GM12878 (cell line): ENCODE results near the gene RBPJL. TPM values are rescaled to one million over a fixed set of nuclear protein-coding genes. Genes with fewer than 3 reads are reported as not detected.

Source experiments
- ATAC-seq: fragments of 200-7000 bp; cut with Tn5 transposase; 3 replicates; pipeline ENCODE4 v1.9.1; 2020; ENCODE audit warnings: mild to moderate bottlenecking, moderate library complexity
- BruUV-seq: library from RNA; stranded (reverse); fragments of 400-500 nt; replicated peaks from 2 replicates; lab custom pipeline; 2021; lab: Mats Ljungman, UMichigan
- CTCF ChIA-PET: fragments of 300-600 bp; sonication (Branson Sonifier 250); formaldehyde crosslinking; extraction: SDS; loops from one replicate; lab custom pipeline; 2021; ENCODE audit warnings: inconsistent platforms; lab: Yijun Ruan, JAX
- POLR2A ChIA-PET: fragments of 350-600 bp; formaldehyde crosslinking; extraction: SDS; loops from one replicate; lab custom pipeline; 2021; ENCODE audit warnings: inconsistent platforms; lab: Charles Lee
- RAD21 ChIA-PET: fragments of 300-600 bp; sonication (Branson Sonifier 250); formaldehyde crosslinking; loops from one replicate; lab custom pipeline; 2023; ENCODE audit warnings: antibody characterized with exemption; ENCODE audit not compliant: unreplicated experiment; lab: Charles Lee
- SMC1A ChIA-PET: fragments of 300-600 bp; sonication (Branson Sonifier 250); formaldehyde crosslinking; loops from one replicate; lab custom pipeline; 2023; ENCODE audit not compliant: unreplicated experiment, uncharacterized antibody; lab: Charles Lee
- DNase-seq: peaks from one replicate; pipeline ENCODE4 v3.0.0-alpha.2; 2011; ENCODE audit warnings: low read depth, low spot score
- FAIRE-seq: peaks from 3 replicates; lab custom pipeline; 2011; peaks lifted over from hg19 to GRCh38; lab: Jason Lieb, UNC
- H2AFZ ChIP-seq: 2 replicates; pipeline ENCODE4 v1.6.0; 2011; ENCODE audit warnings: low read depth, low read length, control low read depth; ENCODE audit not compliant: control insufficient read depth
- H3K27ac ChIP-seq: 2 replicates; pipeline ENCODE4 v1.5.1; 2011; ENCODE audit warnings: control low read depth; ENCODE audit not compliant: control insufficient read depth, insufficient read depth
- H3K27me3 ChIP-seq, 2 experiments: replicated peaks in 1 of 2; 2 replicates each; pipeline versions ENCODE4 v1.6.0 to v1.6.1; 2011; ENCODE audit warnings: low read length in 1 of 2; ENCODE audit not compliant: control insufficient read depth in 2 of 2, insufficient read depth in 2 of 2
- H3K36me3 ChIP-seq, 2 experiments: 2 replicates each; pipeline ENCODE4 v1.5.1; 2011; ENCODE audit warnings: low read length in 1 of 2; ENCODE audit not compliant: control insufficient read depth in 2 of 2, insufficient read depth in 2 of 2
- H3K4me1 ChIP-seq: 2 replicates; pipeline ENCODE4 v1.6.1; 2011; ENCODE audit warnings: mild to moderate bottlenecking, low read length, moderate library complexity, mixed read lengths; ENCODE audit not compliant: control insufficient read depth, insufficient read depth
- H3K4me2 ChIP-seq: 2 replicates; pipeline ENCODE4 v1.6.0; 2011; ENCODE audit warnings: control low read depth; ENCODE audit not compliant: control insufficient read depth, insufficient read depth
- H3K4me3 ChIP-seq: fragments of 200-600 bp; sonication (generic); 2 replicates; pipeline ENCODE4 v1.5.1; 2016
- H3K79me2 ChIP-seq: 2 replicates; pipeline ENCODE4 v1.6.0; 2011; ENCODE audit warnings: low read length; ENCODE audit not compliant: control insufficient read depth, insufficient read depth
- H3K9ac ChIP-seq: 2 replicates; pipeline ENCODE4 v1.8.0; 2011; ENCODE audit warnings: low read length, control low read depth, mixed read lengths; ENCODE audit not compliant: control insufficient read depth, insufficient read depth
- H3K9me3 ChIP-seq: replicated peaks from 3 replicates; pipeline ENCODE4 v1.5.1; 2011; ENCODE audit warnings: mild to moderate bottlenecking, low read length; ENCODE audit not compliant: control insufficient read depth, insufficient read depth
- H4K20me1 ChIP-seq: 2 replicates; pipeline ENCODE4 v1.6.0; 2011; ENCODE audit not compliant: control insufficient read depth, insufficient read depth
- FOXK2 ChIP-seq: fragments of 450-650 bp; IDR thresholded peaks from 2 replicates; pipeline ENCODE4 v1.6.1; 2017; ENCODE audit warnings: mild to moderate bottlenecking, moderate library complexity
- FOXM1 ChIP-seq: IDR thresholded peaks from 2 replicates; pipeline ENCODE4 v1.6.1; 2012; ENCODE audit warnings: low read depth, mild to moderate bottlenecking, inconsistent platforms, low read length, moderate library complexity
- HDGF ChIP-seq: fragments of 450-650 bp; IDR thresholded peaks from 2 replicates; pipeline ENCODE4 v1.6.1; 2016; ENCODE audit warnings: antibody characterized with exemption
- MTA2 ChIP-seq: fragments of 450-650 bp; IDR thresholded peaks from 2 replicates; pipeline ENCODE4 v1.6.1; 2016; ENCODE audit warnings: low read depth, mild to moderate bottlenecking, moderate library complexity
- NR2C2 ChIP-seq: IDR thresholded peaks from 2 replicates; pipeline ENCODE4 v1.6.1; 2011; ENCODE audit warnings: borderline replicate concordance, low read depth; ENCODE audit not compliant: control insufficient read depth, insufficient read length
- PAX5 ChIP-seq: IDR thresholded peaks from 2 replicates; pipeline ENCODE4 v1.6.1; 2011; ENCODE audit warnings: low read depth, low read length, borderline replicate concordance
- RFX5 ChIP-seq: IDR thresholded peaks from 2 replicates; pipeline ENCODE4 v1.6.1; 2011; ENCODE audit warnings: low read depth, low read length, improper control_type of control experiment
- SKIL ChIP-seq: fragments of 450-650 bp; IDR thresholded peaks from 2 replicates; pipeline ENCODE4 v1.6.1; 2017; ENCODE audit warnings: mild to moderate bottlenecking, low read depth, inconsistent platforms; ENCODE audit not compliant: poor library complexity, severe bottlenecking
- SMAD5 ChIP-seq: IDR thresholded peaks from 2 replicates; pipeline ENCODE4 v1.6.1; 2016; ENCODE audit warnings: antibody characterized with exemption, low read depth
- SUZ12 ChIP-seq: fragments of 200-600 bp; sonication (generic); IDR thresholded peaks from one replicate; pipeline ENCODE4 v1.6.1; 2018; ENCODE audit warnings: antibody characterized with exemption, mild to moderate bottlenecking; ENCODE audit not compliant: unreplicated experiment
- ZSCAN29 ChIP-seq: fragments of 450-650 bp; IDR thresholded peaks from 2 replicates; pipeline ENCODE4 v1.6.1; 2017; ENCODE audit warnings: mild to moderate bottlenecking, moderate library complexity
- WGBS: methylation state at CpG from one replicate; pipeline ENCODE4 v1.1.6; 2016; ENCODE audit warnings: low lambda C conversion rate; ENCODE audit not compliant: insufficient replicate concordance, insufficient coverage; ENCODE audit errors: missing lambda C conversion rate; 5-methylcytosine and 5-hydroxymethylcytosine counted together
- in situ Hi-C: fragments of 300-500 bp; cut with MboI; formaldehyde crosslinking; loops from 9 replicates; pipeline ENCODE4 v1.14.3; 2018; ENCODE audit warnings: mixed read lengths
- intact Hi-C: fragments of 100-400 bp; cut with micrococcal nuclease; formaldehyde crosslinking; loops from one replicate; pipeline ENCODE4 v1.14.2; 2022; ENCODE audit not compliant: unreplicated experiment
- polyA plus RNA-seq, 11 experiments: library from polyadenylated mRNA; depleted of rRNA in 4 of 11; unstranded in 6 of 11; stranded (reverse) in 5 of 11; fragments of >200 nt; fragmentation: Nextera tagmentation in 4 of 11; fragmentation: Illumina TruSeq in 1 of 11; extraction: Ambion mirVana in 4 of 11; extraction: Trizol in 1 of 11; gene quantifications; 1 replicate in 1 of 11; 2 replicates in 10 of 11; pipeline versions ENCODE4 v1.2.1 to v1.2.3, GENCODE V29; 2011 to 2016; ENCODE audit warnings: inconsistent platforms in 2 of 11, missing spikeins in 2 of 11, low read depth in 1 of 11
- total RNA-seq, 4 experiments: library from RNA; depleted of rRNA in 3 of 4; stranded (reverse); fragments of >200 nt in 3 of 4; fragmentation: Illumina TruSeq in 1 of 4; extraction: Trizol in 1 of 4; gene quantifications; 2 replicates each; pipeline versions ENCODE4 v1.2.1 to v1.2.3, GENCODE V29; 2013 to 2021

RBPJL gene
- total and polyA plus RNA-seq, 10 of the 15 experiments (the other 5 are each of a cell fraction or from before 2014, with no cell fraction given), result 0.18 TPM; not detected in 9

- Histone ChIP-seq H4K20me1 (no peaks in the 10 kb centered on the region), H3K9ac (no peak overlapping the region), H3K4me2 (no peak overlapping the region), H3K79me2 (no peaks in the 10 kb centered on the region), H2AFZ (no peak overlapping the region), H3K9me3 (no peaks in the 10 kb centered on the region; the same call in 2 of the 3 replicates), H3K4me1 (no peaks in the 10 kb centered on the region), H3K27ac (no peak overlapping the region), H3K4me3 (no peak overlapping the region), H3K27me3 (peaks cover 6 to 7% of the 10 kb centered on the region in 2 experiments; a peak in 3 of 4 replicates), H3K36me3 (no peaks in the 10 kb centered on the region)
- ChIA-PET CTCF (interaction anchor here (0.6 to 6.3 kb wide), 40 partner anchors 8 to 1090 kb away, joined by 3 to 53 read pairs (median 4); partner anchors contain the start of genes SYS1, WFDC10A and WFDC5), RAD21 (interaction anchor here (0.9 to 1.9 kb wide), 6 partner anchors 142 to 476 kb away, joined by 3 to 8 read pairs (median 4); no protein-coding TSS in a partner anchor), SMC1A (interaction anchor here (0.7 to 1.3 kb wide), 5 partner anchors 9 to 251 kb away, joined by 3 to 6 read pairs (median 3); no protein-coding TSS in a partner anchor), POLR2A (no interaction called here)
- no peak for TF ChIP-seq SKIL
- ATAC-seq, result no peak
- in situ Hi-C loops (no loop called here), intact Hi-C loops (loop anchor here (5.0 kb wide), 4 partner anchors 157 to 257 kb away; no protein-coding TSS in a partner anchor)
- no peak for DNase-seq
- 6% methylated on average over 1 of the region's 1 CpG for WGBS
- no peak for FAIRE-seq
- BruUV-seq, result no TSS peak
These were observed 12.0 kb upstream of the RBPJL start for GRCh38 chr20:45294659-45295058.

DNA sequence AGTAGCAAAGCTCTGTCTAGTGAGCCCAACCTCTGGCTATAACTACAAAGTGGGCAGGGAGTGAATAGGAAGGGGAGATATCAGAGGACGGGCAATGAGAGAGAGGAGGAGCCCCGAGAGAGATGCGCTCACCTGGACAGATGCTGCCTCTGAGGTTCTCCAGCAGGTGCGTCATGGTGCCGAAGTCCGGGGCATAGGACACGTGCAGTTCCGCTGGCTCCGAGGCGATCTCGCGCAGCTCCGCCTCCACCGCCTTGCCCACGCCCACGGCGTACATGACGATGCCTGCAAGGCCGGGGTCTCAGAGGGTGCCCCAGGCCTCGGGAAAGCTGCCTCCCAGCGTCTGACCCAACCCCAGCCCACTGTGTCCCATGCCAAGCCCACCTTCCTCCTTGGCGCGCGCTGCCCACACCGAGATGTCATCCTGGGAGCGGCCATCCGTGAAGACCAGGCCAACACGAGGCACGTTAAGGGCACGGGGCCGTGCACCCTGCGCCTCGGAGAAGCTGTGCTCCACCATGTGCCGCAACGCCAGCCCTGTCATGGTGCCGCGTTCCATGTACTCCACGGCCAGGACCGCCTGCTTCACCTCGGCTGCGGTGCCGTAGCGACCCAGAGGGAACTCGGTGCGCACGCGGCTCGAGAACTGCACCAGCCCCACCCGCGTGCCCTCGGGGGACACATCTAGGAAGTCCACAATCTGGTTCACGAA is 8.7 kb upstream of the RBPJL start:
- FAIRE-seq (no peak), DNase-seq (no peak)

More for the DNA sequence above, 8.7 kb upstream of the RBPJL start:
- no peak for TF ChIP-seq SMAD5
- no peak for TF ChIP-seq NR2C2
- no peak for TF ChIP-seq ZSCAN29
- TF ChIP-seq SUZ12, result no peak
- no peak for TF ChIP-seq MTA2
- no peak for TF ChIP-seq FOXK2
- no peak for TF ChIP-seq RFX5
- no peak for TF ChIP-seq FOXM1
- no peak for TF ChIP-seq HDGF
- no peak for TF ChIP-seq PAX5
- TF ChIP-seq, all 136 proteins: peak for 0
- no peak overlapping the region for H3K4me2 ChIP-seq
- peaks cover 3% of the 10 kb centered on the region in 2 experiments; a peak in 2 of 4 replicates for H3K27me3 ChIP-seq
- ATAC-seq, result no peak
- H3K27ac ChIP-seq, result no peak overlapping the region
- in situ Hi-C loops, result no loop called here
- H3K4me3 ChIP-seq, result no peak overlapping the region
- H3K79me2 ChIP-seq, result no peaks in the 10 kb centered on the region
- ChIA-PET RAD21 (no interaction called here), SMC1A (no interaction called here), CTCF (interaction anchor here (0.9 to 1.8 kb wide), 2 partner anchors 21 to 139 kb away, joined by 3 to 5 read pairs; no protein-coding TSS in a partner anchor), POLR2A (no interaction called here)
- H3K4me1 ChIP-seq, result peaks cover 6% of the 10 kb centered on the region; the same call in 1 of the 2 replicates
- no peaks in the 10 kb centered on the region for H4K20me1 ChIP-seq
- no peak overlapping the region for H3K9ac ChIP-seq
- 71% methylated on average over 47 of the region's 52 CpGs for WGBS
- no TSS peak for BruUV-seq
- intact Hi-C loops, result no loop called here
- H3K36me3 ChIP-seq, result no peaks in the 10 kb centered on the region
- H3K9me3 ChIP-seq, result no peaks in the 10 kb centered on the region; the same call in 2 of the 3 replicates
- no peak overlapping the region for H2AFZ ChIP-seq
